BE2C (cell line): ENCODE data around the gene CDKN2B-AS1.

Experiments
- DNase-seq: peaks from one replicate; pipeline ENCODE4 v3.0.0-alpha.2; 2020
- H3K27me3 ChIP-seq: fragments of 250-450 bp; sonication (Bioruptor Pico); 2 replicates; pipeline ENCODE4 v1.5.1; 2020; ENCODE audit warnings: mild to moderate bottlenecking
- H3K36me3 ChIP-seq: fragments of 250-450 bp; sonication (Bioruptor Pico); 2 replicates; pipeline ENCODE4 v1.5.1; 2020; ENCODE audit warnings: mild to moderate bottlenecking
- H3K4me1 ChIP-seq: fragments of 250-450 bp; sonication (Bioruptor Pico); 2 replicates; pipeline ENCODE4 v1.5.1; 2020
- H3K4me3 ChIP-seq: 2 replicates; pipeline ENCODE4 v1.5.1; 2011; ENCODE audit warnings: low read depth, low read length
- H3K9me3 ChIP-seq: fragments of 250-450 bp; sonication (Bioruptor Pico); 2 replicates; pipeline ENCODE4 v1.5.1; 2020
- TF ChIP-seq, protein P1 (sequence below): IDR thresholded peaks from 2 replicates; pipeline ENCODE4 v1.5.1; 2012; ENCODE audit warnings: mild to moderate bottlenecking, low read depth, low read length

CDKN2B-AS1 gene

DNA sequence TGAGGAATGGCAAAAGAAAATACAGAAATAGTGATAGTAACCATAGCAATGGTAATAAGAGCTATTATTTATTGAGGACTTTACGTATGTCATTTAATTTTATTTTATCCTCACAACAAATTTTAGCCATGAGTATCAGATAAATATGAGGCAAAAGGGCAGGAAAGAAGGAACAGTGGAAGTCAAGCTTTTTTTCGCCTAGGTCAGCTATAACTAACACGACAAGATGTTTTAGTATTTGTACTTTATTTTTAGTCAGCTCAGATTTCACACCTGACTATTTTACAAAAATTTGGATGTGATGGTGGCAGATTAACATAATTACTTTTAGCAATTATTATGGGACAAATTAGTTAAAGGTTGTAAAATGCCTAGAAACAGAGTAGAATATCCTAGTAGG is 49.3 kb downstream of the CDKN2B-AS1 start:
- Histone ChIP-seq H3K27me3 (no peaks in the 10 kb centered on the region), H3K36me3 (no peaks in the 10 kb centered on the region), H3K4me1 (no peaks in the 10 kb centered on the region), H3K4me3 (no peak overlapping the region), H3K9me3 (no peaks in the 10 kb centered on the region)
- DNase-seq, result no peak
- TF ChIP-seq, protein P1, sequence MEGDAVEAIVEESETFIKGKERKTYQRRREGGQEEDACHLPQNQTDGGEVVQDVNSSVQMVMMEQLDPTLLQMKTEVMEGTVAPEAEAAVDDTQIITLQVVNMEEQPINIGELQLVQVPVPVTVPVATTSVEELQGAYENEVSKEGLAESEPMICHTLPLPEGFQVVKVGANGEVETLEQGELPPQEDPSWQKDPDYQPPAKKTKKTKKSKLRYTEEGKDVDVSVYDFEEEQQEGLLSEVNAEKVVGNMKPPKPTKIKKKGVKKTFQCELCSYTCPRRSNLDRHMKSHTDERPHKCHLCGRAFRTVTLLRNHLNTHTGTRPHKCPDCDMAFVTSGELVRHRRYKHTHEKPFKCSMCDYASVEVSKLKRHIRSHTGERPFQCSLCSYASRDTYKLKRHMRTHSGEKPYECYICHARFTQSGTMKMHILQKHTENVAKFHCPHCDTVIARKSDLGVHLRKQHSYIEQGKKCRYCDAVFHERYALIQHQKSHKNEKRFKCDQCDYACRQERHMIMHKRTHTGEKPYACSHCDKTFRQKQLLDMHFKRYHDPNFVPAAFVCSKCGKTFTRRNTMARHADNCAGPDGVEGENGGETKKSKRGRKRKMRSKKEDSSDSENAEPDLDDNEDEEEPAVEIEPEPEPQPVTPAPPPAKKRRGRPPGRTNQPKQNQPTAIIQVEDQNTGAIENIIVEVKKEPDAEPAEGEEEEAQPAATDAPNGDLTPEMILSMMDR, result no peak

DNA sequence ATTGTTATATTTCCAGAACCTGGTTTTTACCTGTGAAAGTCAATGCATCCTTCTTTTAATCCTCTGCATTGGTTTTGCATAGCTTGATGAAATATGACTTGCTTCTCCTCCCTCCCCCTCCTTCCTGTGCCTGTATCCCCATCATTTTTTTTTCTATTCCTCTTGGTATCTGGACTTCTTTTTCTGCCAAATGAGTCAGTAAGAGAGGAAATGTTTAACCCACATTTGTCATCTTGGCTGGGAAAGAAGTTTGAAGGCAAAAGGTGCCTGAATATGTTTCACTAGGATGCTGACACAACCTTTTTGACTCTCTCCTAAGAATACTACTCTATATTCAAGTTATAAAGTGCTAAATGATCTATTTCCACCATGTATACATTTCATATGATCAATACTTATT is 50.0 kb downstream of the CDKN2B-AS1 start:
- no peak for DNase-seq
- Histone ChIP-seq H3K4me1 (no peaks in the 10 kb centered on the region), H3K9me3 (no peaks in the 10 kb centered on the region)

GRCh38 chr9:22045423-22045822 is 50.8 kb downstream of the CDKN2B-AS1 start:
- no peaks in the 10 kb centered on the region for H3K27me3 ChIP-seq
- DNase-seq, result no peak
- H3K4me1 ChIP-seq, result no peaks in the 10 kb centered on the region
- TF ChIP-seq, protein P1, result no peak
- no peaks in the 10 kb centered on the region for H3K9me3 ChIP-seq
- no peaks in the 10 kb centered on the region for H3K36me3 ChIP-seq
- H3K4me3 ChIP-seq, result no peak overlapping the region

More for the DNA sequence above, 50.0 kb downstream of the CDKN2B-AS1 start:
- TF ChIP-seq, protein P1, result no peak
- no peaks in the 10 kb centered on the region for H3K36me3 ChIP-seq
- no peaks in the 10 kb centered on the region for H3K27me3 ChIP-seq
- H3K4me3 ChIP-seq, result no peak overlapping the region

DNA sequence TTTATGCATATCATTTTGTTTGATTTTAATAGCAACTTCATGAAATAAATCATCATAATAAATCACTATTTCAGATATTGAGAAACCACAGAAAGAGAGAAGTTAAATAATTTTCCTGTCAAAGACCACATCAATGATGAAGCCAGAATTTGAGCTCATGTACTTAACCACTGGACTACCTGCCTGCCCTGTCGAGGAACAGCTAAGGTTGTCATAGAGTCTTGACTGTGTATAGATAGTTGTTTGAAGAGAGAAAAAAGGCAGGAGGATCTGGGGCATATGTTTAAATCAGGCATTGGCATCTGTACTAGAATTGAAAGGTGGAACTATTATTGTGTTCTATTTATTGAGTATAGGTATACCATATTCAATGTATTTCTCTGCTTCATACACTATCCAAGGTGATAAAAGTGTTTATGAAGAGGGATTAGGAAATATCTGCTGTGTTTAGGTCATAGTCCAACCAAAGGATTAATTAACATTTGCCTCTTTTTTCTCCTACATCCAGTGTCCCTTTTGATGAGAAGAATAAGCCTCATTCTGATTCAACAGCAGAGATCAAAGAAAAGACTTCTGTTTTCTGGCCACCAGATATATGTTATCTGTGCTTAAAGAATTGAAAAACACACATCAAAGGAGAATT is 51.8 kb downstream of the CDKN2B-AS1 start:
- Histone ChIP-seq H3K9me3 (no peaks in the 10 kb centered on the region), H3K27me3 (no peaks in the 10 kb centered on the region), H3K4me3 (no peak overlapping the region), H3K4me1 (no peaks in the 10 kb centered on the region), H3K36me3 (no peaks in the 10 kb centered on the region)
- TF ChIP-seq, protein P1, result no peak
- no peak for DNase-seq

- no peak overlapping the region for H3K4me3 ChIP-seq
Measured at GRCh38 chr9:22047596-22047995, 53.0 kb downstream of the CDKN2B-AS1 start.

GRCh38 chr9:22049411-22049810 is 54.8 kb downstream of the CDKN2B-AS1 start:
- DNase-seq, result no peak
- H3K9me3 ChIP-seq, result no peaks in the 10 kb centered on the region
- no peaks in the 10 kb centered on the region for H3K27me3 ChIP-seq
- no peaks in the 10 kb centered on the region for H3K36me3 ChIP-seq
- TF ChIP-seq, protein P1, result no peak
- no peak overlapping the region for H3K4me3 ChIP-seq
- no peaks in the 10 kb centered on the region for H3K4me1 ChIP-seq

More at GRCh38 chr9:22047596-22047995, 53.0 kb downstream of the CDKN2B-AS1 start:
- H3K27me3 ChIP-seq, result no peaks in the 10 kb centered on the region
- DNase-seq, result no peak
- TF ChIP-seq, protein P1, result no peak
- no peaks in the 10 kb centered on the region for H3K36me3 ChIP-seq
- no peaks in the 10 kb centered on the region for H3K9me3 ChIP-seq
- H3K4me1 ChIP-seq, result no peaks in the 10 kb centered on the region
